ENCODE results near the gene CD3D. TPM values are rescaled to one million over a fixed set of nuclear protein-coding genes. Genes with fewer than 3 reads are reported as not detected.

Gene CD3D
- total and polyA plus RNA-seq, 7 donors = 0.12 to 0.81 (median 0.32) TPM; not detected in 1

GRCh38 chr11:118291477-118292135, 50.9 kb downstream of the CD3D start:
- H3K9me3 ChIP-seq = no peaks in the 10 kb centered on the region
- intact Hi-C loops (cut with DNase I) = loop anchor here in 1 of 2 donors (10.0 kb wide), 2 partner anchors 53 to 193 kb away; partner anchors contain the start of genes CD3D and CD3G
- 75 to 78% (median 77%) methylated on average over 9 of the region's 9 CpGs for WGBS, 3 donors
- H3K27ac ChIP-seq = no peak overlapping the region
- H3K4me3 ChIP-seq = no peak overlapping the region
- H3K36me3 ChIP-seq (ENCODE audit: insufficient read depth in 1 of 2, low read depth in 1 of 2) = no peaks in the 10 kb centered on the region
- no peaks in the 10 kb centered on the region for H3K4me1 ChIP-seq
- no peak for ATAC-seq
- DNase-seq = no peak
- no peak for TF ChIP-seq CTCF (IDR thresholded peaks at IDR 0.05)
- peaks cover 0 to 3% (median 0%) of the 10 kb centered on the region in 3 donors for H3K27me3 ChIP-seq (ENCODE audit: insufficient read depth in 3 of 3, low read length in 2 of 3)

- peak; percentile 10 for TF ChIP-seq CTCF (IDR thresholded peaks at IDR 0.05)
- H3K4me1 ChIP-seq = no peaks in the 10 kb centered on the region
- H3K27ac ChIP-seq = no peak overlapping the region
- ATAC-seq (peak in 1 of 4 donors; percentile 24), DNase-seq (no peak)
- 28 to 36% (median 29%) methylated on average over 9 of the region's 9 CpGs for WGBS, 3 donors
- intact Hi-C loops (cut with DNase I) = loop anchor here in 1 of 2 donors (10.0 kb wide), 2 partner anchors 54 to 194 kb away; partner anchors contain the start of genes CD3D and CD3G
- no peaks in the 10 kb centered on the region for H3K36me3 ChIP-seq (ENCODE audit: insufficient read depth in 1 of 2, low read depth in 1 of 2)
- no peak overlapping the region for H3K4me3 ChIP-seq
- H3K27me3 ChIP-seq (ENCODE audit: insufficient read depth in 3 of 3, low read length in 2 of 3) = peaks cover 0 to 3% (median 0%) of the 10 kb centered on the region in 3 donors
- H3K9me3 ChIP-seq = no peaks in the 10 kb centered on the region
These were observed 51.6 kb downstream of the CD3D start for GRCh38 chr11:118290923-118291322.

GRCh38 chr11:118289401-118289800, 53.1 kb downstream of the CD3D start:
- ATAC-seq (no peak), DNase-seq (no peak)
- no peaks in the 10 kb centered on the region for H3K4me1 ChIP-seq
- H3K27ac ChIP-seq = no peak overlapping the region
- H3K27me3 ChIP-seq (ENCODE audit: insufficient read depth in 3 of 3, low read length in 2 of 3) = peaks cover 0 to 3% (median 0%) of the 10 kb centered on the region in 3 donors
- no peaks in the 10 kb centered on the region for H3K36me3 ChIP-seq (ENCODE audit: insufficient read depth in 1 of 2, low read depth in 1 of 2)
- H3K4me3 ChIP-seq = no peak overlapping the region
- TF ChIP-seq CTCF (IDR thresholded peaks at IDR 0.05) = no peak
- H3K9me3 ChIP-seq = no peaks in the 10 kb centered on the region
- intact Hi-C loops (cut with DNase I) = loop anchor here in 1 of 2 donors (10.0 kb wide), 1 partner anchor 85 kb away; no protein-coding TSS in a partner anchor

Other genes with a start within 250 kb of the CD3D start
- gene SCN4B, start 189.9 kb downstream of the CD3D start, total RNA-seq = 10 to 100 TPM in 1 of 4 donors, 1 to 10 TPM in 3; 5.1 to 15.1 (median 7.8) TPM
- 1 to 10 TPM; 3.6 to 6.3 (median 4.1) TPM for gene SCN4B, start 189.9 kb downstream of the CD3D start, polyA plus RNA-seq
- gene SCN2B, start 166.1 kb downstream of the CD3D start, total RNA-seq = 1 to 10 TPM in 3 of 4 donors, under 1 TPM in 1; 0.40 to 6.6 (median 1.8) TPM
- under 1 TPM; 0.09 to 0.51 (median 0.23) TPM for gene SCN2B, start 166.1 kb downstream of the CD3D start, polyA plus RNA-seq
- 1 to 10 TPM in 2 of 4 donors, under 1 TPM in 2; 0.48 to 1.8 (median 1.1) TPM for gene JAML, start 117.7 kb downstream of the CD3D start, total RNA-seq
- gene JAML, start 117.7 kb downstream of the CD3D start, polyA plus RNA-seq = under 1 TPM; 0.21 to 0.36 (median 0.25) TPM
- under 1 TPM; 0.22 to 0.97 (median 0.49) TPM for gene MPZL3, start 90.3 kb downstream of the CD3D start, total RNA-seq
- under 1 TPM; 0.07 to 0.16 (median 0.13) TPM for gene MPZL3, start 90.3 kb downstream of the CD3D start, polyA plus RNA-seq
- gene MPZL2, start 78.4 kb downstream of the CD3D start, total RNA-seq = 1 to 10 TPM; 1.1 to 8.1 (median 3.5) TPM
- 1 to 10 TPM; 1.0 to 3.9 (median 2.7) TPM for gene MPZL2, start 78.4 kb downstream of the CD3D start, polyA plus RNA-seq
- 1 to 10 TPM in 1 of 4 donors, under 1 TPM in 3; 0.24 to 1.2 (median 0.67) TPM for gene CD3E, start 38.0 kb downstream of the CD3D start, total RNA-seq
- gene CD3E, start 38.0 kb downstream of the CD3D start, polyA plus RNA-seq = under 1 TPM; 0.15 to 0.27 (median 0.22) TPM
- under 1 TPM; 0.26 to 0.71 (median 0.57) TPM for gene CD3G, start 1.6 kb upstream of the CD3D start, total RNA-seq
- gene CD3G, start 1.6 kb upstream of the CD3D start, polyA plus RNA-seq = under 1 TPM; 0.01 to 0.05 (median 0.04) TPM
- 10 to 100 TPM; 21.0 to 42.3 (median 33.0) TPM for gene UBE4A, start 16.9 kb upstream of the CD3D start, total RNA-seq
- gene UBE4A, start 16.9 kb upstream of the CD3D start, polyA plus RNA-seq = 10 to 100 TPM; 15.0 to 31.1 (median 16.8) TPM
- gene ATP5MG, start 58.9 kb upstream of the CD3D start, total RNA-seq = 100 to 1,000 TPM; 237 to 340 (median 251) TPM
- gene ATP5MG, start 58.9 kb upstream of the CD3D start, polyA plus RNA-seq = 100 to 1,000 TPM; 180 to 217 (median 189) TPM
- 10 to 100 TPM; 18.1 to 27.3 (median 22.0) TPM for gene KMT2A, start 93.8 kb upstream of the CD3D start, total RNA-seq
- 1 to 10 TPM; 3.1 to 9.9 (median 4.8) TPM for gene KMT2A, start 93.8 kb upstream of the CD3D start, polyA plus RNA-seq
- gene TTC36, start 184.8 kb upstream of the CD3D start, total RNA-seq = 1 to 10 TPM in 1 of 4 donors, under 1 TPM in 2, not detected in 1; 0.54 to 1.2 (median 0.59) TPM
- gene TTC36, start 184.8 kb upstream of the CD3D start, polyA plus RNA-seq = under 1 TPM in 2 of 3 donors, not detected in 1; 0.09 TPM
- gene TMEM25, start 188.5 kb upstream of the CD3D start, total RNA-seq = 10 to 100 TPM in 2 of 4 donors, 1 to 10 TPM in 2; 6.3 to 14.7 (median 8.7) TPM
- gene TMEM25, start 188.5 kb upstream of the CD3D start, polyA plus RNA-seq = 1 to 10 TPM; 1.3 to 8.0 (median 5.9) TPM
- gene IFT46, start 223.2 kb upstream of the CD3D start, total RNA-seq = 10 to 100 TPM; 10.2 to 16.0 (median 13.4) TPM
- gene IFT46, start 223.2 kb upstream of the CD3D start, polyA plus RNA-seq = 10 to 100 TPM in 2 of 3 donors, 1 to 10 TPM in 1; 5.1 to 28.5 (median 11.7) TPM
- gene ARCN1, start 229.7 kb upstream of the CD3D start, total RNA-seq = 10 to 100 TPM; 54.2 to 65.7 (median 60.1) TPM
- 10 to 100 TPM; 49.4 to 76.3 (median 73.9) TPM for gene ARCN1, start 229.7 kb upstream of the CD3D start, polyA plus RNA-seq

Measured in psoas muscle (tissue), 8 donors.